Fibroblast of lung (primary cell): ENCODE measurements around the gene AKAP3.

Experiments
- CTCF ChIP-seq, 2 donors: IDR thresholded peaks in 1 of 2; conservative IDR thresholded peaks in 1 of 2; 1 replicate in 1 of 2; 2 replicates in 1 of 2; pipeline ENCODE4 v1.5.1; 2011 to 2012; ENCODE audit warnings: low read length in 2 of 2, control low read depth in 1 of 2, inconsistent platforms in 1 of 2, low read depth in 1 of 2, mild to moderate bottlenecking in 1 of 2
- EZH2 ChIP-seq: IDR thresholded peaks from 2 replicates; pipeline ENCODE4 v1.5.1; 2012; ENCODE audit warnings: low read length, control low read depth, mild to moderate bottlenecking; ENCODE audit errors: missing control alignments

GRCh38 chr12:4643747-4644146 lies 5.1 kb downstream of the AKAP3 start:
- TF ChIP-seq CTCF (conservative IDR thresholded peaks at IDR 0.05 in 1 of 2, IDR thresholded peaks at IDR 0.05 in 1 of 2; ENCODE audit: low read depth in 1 of 2, low read length in 2 of 2): no peak
- no peak for TF ChIP-seq EZH2
